Central memory CD8-positive, alpha-beta T cell (primary cell): Measurements from ENCODE around the gene PPM1F.
A peak's percentile ranks its signal among the peaks of the same experiment; 100 is the strongest.

Experiments
- ATAC-seq: fragments of 150-1000 bp; cut with Tn5 transposase; replicated peaks from 2 replicates; pipeline ENCODE4 v1.10.0; 2022; ENCODE audit warnings: mild to moderate bottlenecking, moderate FRiP score, moderate number of reproducible peaks; ENCODE audit not compliant: poor library complexity, severe bottlenecking; ENCODE audit errors: extremely low read depth
- DNase-seq, 2 donors: peaks; one replicate each; pipeline ENCODE4 v3.0.0; 2021; ENCODE audit warnings: low spot score in 2 of 2
- H3K27ac Mint-ChIP-seq: one replicate; pipeline ENCODE4 v1.8.0; 2022; ENCODE audit warnings: low read depth, mild to moderate bottlenecking, moderate library complexity, mixed read lengths
- H3K27me3 Mint-ChIP-seq: one replicate; pipeline ENCODE4 v1.8.0; 2022; ENCODE audit warnings: mixed read lengths
- H3K36me3 Mint-ChIP-seq: one replicate; pipeline ENCODE4 v1.8.0; 2022; ENCODE audit warnings: mild to moderate bottlenecking, moderate library complexity, mixed read lengths; ENCODE audit not compliant: insufficient read depth
- H3K4me1 Mint-ChIP-seq: one replicate; pipeline ENCODE4 v1.8.0; 2022; ENCODE audit warnings: mixed read lengths
- H3K4me3 Mint-ChIP-seq: one replicate; pipeline ENCODE4 v1.8.0; 2022; ENCODE audit warnings: mild to moderate bottlenecking, moderate library complexity, mixed read lengths
- H3K9me3 Mint-ChIP-seq: one replicate; pipeline ENCODE4 v1.8.0; 2022; ENCODE audit warnings: mixed read lengths

The PPM1F gene

GRCh38 chr22:21989049-21989448 lies 36.4 kb upstream of the PPM1F start:
- no peaks in the 10 kb centered on the region for H3K4me1 Mint-ChIP-seq
- H3K9me3 Mint-ChIP-seq = no peaks in the 10 kb centered on the region
- H3K27me3 Mint-ChIP-seq = peaks cover 22% of the 10 kb centered on the region
- DNase-seq (no peak), ATAC-seq (no peak)
- H3K4me3 Mint-ChIP-seq = no peak overlapping the region
- H3K36me3 Mint-ChIP-seq = no peaks in the 10 kb centered on the region
- H3K27ac Mint-ChIP-seq = no peak overlapping the region

GRCh38 chr22:21985214-21985613 lies 32.6 kb upstream of the PPM1F start:
- Mint-ChIP-seq H3K27me3 (peaks cover 8% of the 10 kb centered on the region), H3K4me1 (peaks cover 16% of the 10 kb centered on the region), H3K4me3 (no peak overlapping the region), H3K9me3 (no peaks in the 10 kb centered on the region), H3K36me3 (peaks cover 3% of the 10 kb centered on the region), H3K27ac (no peak overlapping the region)
- DNase-seq (no peak), ATAC-seq (no peak)

GRCh38 chr22:21984793-21985192 lies 32.1 kb upstream of the PPM1F start:
- ATAC-seq (no peak), DNase-seq (no peak)
- Mint-ChIP-seq H3K27ac (no peak overlapping the region), H3K9me3 (no peaks in the 10 kb centered on the region), H3K4me1 (peaks cover 21% of the 10 kb centered on the region), H3K36me3 (peaks cover 3% of the 10 kb centered on the region), H3K4me3 (no peak overlapping the region), H3K27me3 (peaks cover 4% of the 10 kb centered on the region)

GRCh38 chr22:21982338-21982965 lies 29.8 kb upstream of the PPM1F start, which contains the start of gene TOP3B:
Gene TOP3B, minus strand, starts transcription at chr22:21982787. Its CDS starts 7,078 bp downstream, at chr22:21975709.
- peaks cover 40% of the 10 kb centered on the region for H3K4me1 Mint-ChIP-seq
- ATAC-seq (peak; percentile 85), DNase-seq (peak; percentile 66 to 69)
- peak within 1 kb of the TSS; percentile 74 for H3K27ac Mint-ChIP-seq
- H3K36me3 Mint-ChIP-seq = peaks cover 5% of the 10 kb centered on the region
- no peaks in the 10 kb centered on the region for H3K27me3 Mint-ChIP-seq
- H3K9me3 Mint-ChIP-seq = no peaks in the 10 kb centered on the region
- H3K4me3 Mint-ChIP-seq = peak within 1 kb of the TSS; percentile 85

- peak overlapping the region; percentile 74 for H3K27ac Mint-ChIP-seq
- H3K9me3 Mint-ChIP-seq = no peaks in the 10 kb centered on the region
- no peak for DNase-seq
- H3K36me3 Mint-ChIP-seq = peaks cover 5% of the 10 kb centered on the region
- peaks cover 43% of the 10 kb centered on the region for H3K4me1 Mint-ChIP-seq
- no peak for ATAC-seq
- no peaks in the 10 kb centered on the region for H3K27me3 Mint-ChIP-seq
- peak overlapping the region; percentile 85 for H3K4me3 Mint-ChIP-seq
Measured at GRCh38 chr22:21981874-21982273, 29.2 kb upstream of the PPM1F start.

- Mint-ChIP-seq H3K4me1 (peaks cover 43% of the 10 kb centered on the region), H3K27ac (no peak overlapping the region), H3K4me3 (peak overlapping the region; percentile 85)
Measured at GRCh38 chr22:21980547-21980946, 27.9 kb upstream of the PPM1F start.

GRCh38 chr22:21978564-21979386 lies 26.1 kb upstream of the PPM1F start:
- Mint-ChIP-seq H3K9me3 (no peaks in the 10 kb centered on the region), H3K27ac (no peak overlapping the region), H3K4me3 (no peak overlapping the region), H3K36me3 (peaks cover 9% of the 10 kb centered on the region), H3K4me1 (peaks cover 43% of the 10 kb centered on the region), H3K27me3 (no peaks in the 10 kb centered on the region)
- DNase-seq = no peak
- no peak for ATAC-seq

More at GRCh38 chr22:21980547-21980946, 27.9 kb upstream of the PPM1F start:
- no peak for DNase-seq
- ATAC-seq = no peak
- Mint-ChIP-seq H3K27me3 (no peaks in the 10 kb centered on the region), H3K36me3 (peaks cover 5% of the 10 kb centered on the region), H3K9me3 (no peaks in the 10 kb centered on the region)

- H3K27ac Mint-ChIP-seq = no peak overlapping the region
Measured at GRCh38 chr22:21977814-21978213, 25.2 kb upstream of the PPM1F start.

GRCh38 chr22:21975854-21976345 lies 23.3 kb upstream of the PPM1F start:
- no peak for ATAC-seq
- Mint-ChIP-seq H3K27me3 (no peaks in the 10 kb centered on the region), H3K9me3 (no peaks in the 10 kb centered on the region), H3K27ac (no peak overlapping the region), H3K4me1 (peaks cover 33% of the 10 kb centered on the region), H3K4me3 (no peak overlapping the region), H3K36me3 (peaks cover 14% of the 10 kb centered on the region)
- DNase-seq = no peak

More at GRCh38 chr22:21977814-21978213, 25.2 kb upstream of the PPM1F start:
- ATAC-seq (no peak), DNase-seq (no peak)
- Mint-ChIP-seq H3K4me1 (peaks cover 43% of the 10 kb centered on the region), H3K27me3 (no peaks in the 10 kb centered on the region), H3K4me3 (no peak overlapping the region), H3K36me3 (peaks cover 13% of the 10 kb centered on the region), H3K9me3 (no peaks in the 10 kb centered on the region)

- Mint-ChIP-seq H3K4me1 (peaks cover 27% of the 10 kb centered on the region), H3K36me3 (peaks cover 14% of the 10 kb centered on the region), H3K27ac (no peak overlapping the region), H3K4me3 (no peak overlapping the region), H3K9me3 (no peaks in the 10 kb centered on the region), H3K27me3 (no peaks in the 10 kb centered on the region)
- DNase-seq = no peak
- no peak for ATAC-seq
Measured at GRCh38 chr22:21975273-21975672, 22.6 kb upstream of the PPM1F start.

GRCh38 chr22:21974058-21974649 lies 21.5 kb upstream of the PPM1F start:
- no peak for DNase-seq
- no peak overlapping the region for H3K4me3 Mint-ChIP-seq
- H3K9me3 Mint-ChIP-seq = no peaks in the 10 kb centered on the region
- no peak for ATAC-seq
- H3K27me3 Mint-ChIP-seq = no peaks in the 10 kb centered on the region
- H3K36me3 Mint-ChIP-seq = peaks cover 16% of the 10 kb centered on the region
- peaks cover 20% of the 10 kb centered on the region for H3K4me1 Mint-ChIP-seq
- H3K27ac Mint-ChIP-seq = no peak overlapping the region

GRCh38 chr22:21972806-21973205 lies 20.2 kb upstream of the PPM1F start:
- DNase-seq (no peak), ATAC-seq (no peak)
- Mint-ChIP-seq H3K4me1 (peaks cover 6% of the 10 kb centered on the region), H3K27me3 (no peaks in the 10 kb centered on the region), H3K9me3 (no peaks in the 10 kb centered on the region), H3K4me3 (no peak overlapping the region), H3K36me3 (peaks cover 21% of the 10 kb centered on the region), H3K27ac (no peak overlapping the region)
